Skin epidermis (tissue), 12 donors: ENCODE measurements around the gene ALAS1.

Source experiments
- H3K27ac ChIP-seq, 21 experiments: fragments of 200-600 bp; sonication (generic) in 11 of 21; one replicate each; pipeline ENCODE4 v1.5.0; 2020; ENCODE audit warnings: mild to moderate bottlenecking in 3 of 21, inconsistent platforms in 2 of 21, moderate library complexity in 2 of 21
- H3K4me3 ChIP-seq, 7 experiments: fragments of 200-600 bp; sonication (generic) in 2 of 7; one replicate each; pipeline ENCODE4 v1.5.0; 2020; ENCODE audit warnings: inconsistent platforms in 2 of 7, mild to moderate bottlenecking in 2 of 7, moderate library complexity in 1 of 7

The ALAS1 gene

GRCh38 chr3:52243791-52244628 is 46.0 kb downstream of the ALAS1 start:
- H3K27ac ChIP-seq: peak overlapping the region in 18 of 21 experiments; percentile 19 to 98 (median 90)

GRCh38 chr3:52245322-52246263 is 47.6 kb downstream of the ALAS1 start, which contains the start of gene PPM1M:
PPM1M (plus strand) TSS chr3:52245759; CDS start chr3:52245825, 66 bp downstream.
- Histone ChIP-seq H3K4me3 (peak within 1 kb of the TSS; percentile 43 to 63 (median 46)), H3K27ac (peak within 1 kb of the TSS; percentile 13 to 98 (median 89))

More at GRCh38 chr3:52243791-52244628, 46.0 kb downstream of the ALAS1 start:
- H3K4me3 ChIP-seq: peak overlapping the region in 1 of 7 experiments; percentile 46

GRCh38 chr3:52246264-52246620 is 48.3 kb downstream of the ALAS1 start:
- peak overlapping the region; percentile 40 to 63 (median 46) for H3K4me3 ChIP-seq
- H3K27ac ChIP-seq: peak overlapping the region; percentile 13 to 98 (median 89)

GRCh38 chr3:52246728-52247408 is 48.9 kb downstream of the ALAS1 start:
- Histone ChIP-seq H3K27ac (peak overlapping the region in 20 of 21 experiments; percentile 83 to 98 (median 90)), H3K4me3 (peak overlapping the region; percentile 40 to 63 (median 46))

- H3K4me3 ChIP-seq: peak overlapping the region in 3 of 7 experiments; percentile 46 to 61 (median 56)
- peak overlapping the region in 16 of 21 experiments; percentile 4 to 98 (median 90) for H3K27ac ChIP-seq
Observed at GRCh38 chr3:52247409-52248164, 49.6 kb downstream of the ALAS1 start.

GRCh38 chr3:52248165-52248541 is 50.2 kb downstream of the ALAS1 start:
- H3K27ac ChIP-seq: peak overlapping the region in 10 of 21 experiments; percentile 4 to 97 (median 90)
- H3K4me3 ChIP-seq: no peak overlapping the region

- Histone ChIP-seq H3K4me3 (no peak overlapping the region), H3K27ac (peak overlapping the region in 5 of 21 experiments; percentile 1 to 97 (median 17))
Observed at GRCh38 chr3:52248816-52249547, 51.0 kb downstream of the ALAS1 start.

- H3K27ac ChIP-seq: peak overlapping the region in 3 of 21 experiments; percentile 1 to 49 (median 17)
- H3K4me3 ChIP-seq: no peak overlapping the region
Observed at GRCh38 chr3:52249683-52250082, 51.7 kb downstream of the ALAS1 start.

GRCh38 chr3:52250122-52250521 is 52.2 kb downstream of the ALAS1 start:
- Histone ChIP-seq H3K27ac (peak overlapping the region in 6 of 21 experiments; percentile 15 to 56 (median 18)), H3K4me3 (no peak overlapping the region)

GRCh38 chr3:52253314-52254304 is 55.6 kb downstream of the ALAS1 start:
- Histone ChIP-seq H3K4me3 (no peak overlapping the region), H3K27ac (peak overlapping the region in 20 of 21 experiments; percentile 9 to 95 (median 77))

- H3K4me3 ChIP-seq: no peak overlapping the region
- H3K27ac ChIP-seq: peak overlapping the region in 11 of 21 experiments; percentile 42 to 95 (median 78)
Observed at GRCh38 chr3:52254608-52255007, 56.6 kb downstream of the ALAS1 start.

GRCh38 chr3:52256159-52256558 is 58.2 kb downstream of the ALAS1 start:
- Histone ChIP-seq H3K27ac (peak overlapping the region in 2 of 21 experiments; percentile 45 to 90), H3K4me3 (no peak overlapping the region)

GRCh38 chr3:52256622-52257021 is 58.7 kb downstream of the ALAS1 start:
- peak overlapping the region in 1 of 21 experiments; percentile 90 for H3K27ac ChIP-seq
- H3K4me3 ChIP-seq: no peak overlapping the region

- Histone ChIP-seq H3K27ac (peak overlapping the region in 1 of 21 experiments; percentile 45), H3K4me3 (no peak overlapping the region)
Observed at GRCh38 chr3:52257911-52258310, 60.0 kb downstream of the ALAS1 start.

GRCh38 chr3:52259035-52259434 is 61.1 kb downstream of the ALAS1 start:
- Histone ChIP-seq H3K4me3 (no peak overlapping the region), H3K27ac (peak overlapping the region in 1 of 21 experiments; percentile 16)

- peak overlapping the region in 1 of 21 experiments; percentile 11 for H3K27ac ChIP-seq
- H3K4me3 ChIP-seq: no peak overlapping the region
Observed at GRCh38 chr3:52259448-52259847, 61.5 kb downstream of the ALAS1 start.

- Histone ChIP-seq H3K4me3 (no peak overlapping the region), H3K27ac (peak overlapping the region in 2 of 21 experiments; percentile 25)
Observed at GRCh38 chr3:52262447-52262846, 64.5 kb downstream of the ALAS1 start.
